Liver (tissue), 9 donors: ENCODE data around the gene RBPJ. TPM values are rescaled to one million over a fixed set of nuclear protein-coding genes. Genes with fewer than 3 reads are reported as not detected.

ENCODE experiments used
- DNase-seq: peaks from one replicate; pipeline ENCODE4 v3.0.0-alpha.2; 2017; ENCODE audit warnings: low spot score
- H3K27ac ChIP-seq, 2 donors: one replicate each; pipeline ENCODE4 v1.7.0; 2013; ENCODE audit warnings: inconsistent platforms in 2 of 2, low read length in 2 of 2, control low read depth in 1 of 2, low read depth in 1 of 2, mild to moderate bottlenecking in 1 of 2
- H3K27me3 ChIP-seq, 4 donors: one replicate each; pipeline versions ENCODE4 v1.6.1 to v1.7.0; 2013; ENCODE audit warnings: low read length in 3 of 4, inconsistent platforms in 1 of 4, mild to moderate bottlenecking in 1 of 4, moderate library complexity in 1 of 4; ENCODE audit not compliant: control insufficient read depth in 4 of 4, insufficient read depth in 4 of 4
- H3K36me3 ChIP-seq, 4 donors: one replicate each; pipeline versions ENCODE4 v1.6.1 to v1.7.0; 2013; ENCODE audit warnings: low read length in 3 of 4, mild to moderate bottlenecking in 3 of 4, low read depth in 1 of 4, moderate library complexity in 1 of 4; ENCODE audit not compliant: control insufficient read depth in 4 of 4, insufficient read depth in 3 of 4
- H3K4me1 ChIP-seq, 4 donors: one replicate each; pipeline versions ENCODE4 v1.6.1 to v1.7.0; 2013; ENCODE audit warnings: low read length in 3 of 4, mild to moderate bottlenecking in 3 of 4, moderate library complexity in 1 of 4; ENCODE audit not compliant: control insufficient read depth in 4 of 4, insufficient read depth in 4 of 4
- H3K4me3 ChIP-seq, 3 donors: one replicate each; pipeline versions ENCODE4 v1.6.1 to v1.7.0; 2013; ENCODE audit warnings: low read length in 3 of 3, control low read depth in 1 of 3, low read depth in 1 of 3, mild to moderate bottlenecking in 1 of 3
- H3K9ac ChIP-seq, 2 donors: one replicate each; pipeline ENCODE4 v1.7.0; 2013; ENCODE audit warnings: low read length in 2 of 2, mild to moderate bottlenecking in 2 of 2, moderate library complexity in 2 of 2, control low read depth in 1 of 2, low read depth in 1 of 2
- H3K9me3 ChIP-seq, 4 donors: one replicate each; pipeline versions ENCODE4 v1.6.1 to v1.7.0; 2013; ENCODE audit warnings: low read length in 3 of 4; ENCODE audit not compliant: control insufficient read depth in 4 of 4
- ATF3 ChIP-seq: IDR thresholded peaks from 2 replicates; pipeline ENCODE4 v1.6.1; 2016; ENCODE audit warnings: antibody characterized with exemption
- CTCF ChIP-seq: fragments of 150-350 bp; IDR thresholded peaks from 2 replicates; pipeline ENCODE4 v1.5.1; 2017; ENCODE audit warnings: improper control_type of control experiment, low read depth, low read length; ENCODE audit not compliant: missing input control
- EGR1 ChIP-seq, 2 donors: IDR thresholded peaks; 2 replicates each; pipeline ENCODE4 v1.6.1; 2016 to 2018; ENCODE audit warnings: antibody characterized with exemption in 2 of 2, low read depth in 2 of 2
- FOXA1 ChIP-seq: IDR thresholded peaks from 2 replicates; pipeline ENCODE4 v1.6.1; 2016; ENCODE audit warnings: antibody characterized with exemption
- FOXA2 ChIP-seq: IDR thresholded peaks from 2 replicates; pipeline ENCODE4 v1.6.1; 2016; ENCODE audit warnings: antibody characterized with exemption
- GABPA ChIP-seq, 2 donors: IDR thresholded peaks in 1 of 2; conservative IDR thresholded peaks in 1 of 2; 2 replicates each; pipeline ENCODE4 v1.6.1; 2016; ENCODE audit warnings: antibody characterized with exemption in 2 of 2, mild to moderate bottlenecking in 1 of 2, moderate library complexity in 1 of 2
- HNF4A ChIP-seq, 2 donors: conservative IDR thresholded peaks; 2 replicates each; pipeline ENCODE4 v1.6.1; 2016; ENCODE audit warnings: antibody characterized with exemption in 2 of 2, mild to moderate bottlenecking in 2 of 2
- HNF4G ChIP-seq: IDR thresholded peaks from 2 replicates; pipeline ENCODE4 v1.6.1; 2016; ENCODE audit warnings: antibody characterized with exemption
- JUND ChIP-seq, 2 donors: IDR thresholded peaks; 2 replicates each; pipeline ENCODE4 v1.6.1; 2016; ENCODE audit warnings: antibody characterized with exemption in 2 of 2
- MAX ChIP-seq: IDR thresholded peaks from 2 replicates; pipeline ENCODE4 v1.6.1; 2016; ENCODE audit warnings: antibody characterized with exemption
- NR2F2 ChIP-seq: IDR thresholded peaks from 2 replicates; pipeline ENCODE4 v1.6.1; 2016; ENCODE audit warnings: antibody characterized with exemption
- RAD21 ChIP-seq, 2 donors: IDR thresholded peaks; 2 replicates each; pipeline ENCODE4 v1.6.1; 2016; ENCODE audit warnings: antibody characterized with exemption in 2 of 2, mild to moderate bottlenecking in 2 of 2
- REST ChIP-seq: IDR thresholded peaks from 2 replicates; pipeline ENCODE4 v1.6.1; 2016; ENCODE audit warnings: antibody characterized with exemption, mild to moderate bottlenecking
- RXRA ChIP-seq, 2 donors: IDR thresholded peaks; 2 replicates each; pipeline ENCODE4 v1.6.1; 2017 to 2018; ENCODE audit warnings: antibody characterized with exemption in 2 of 2, mild to moderate bottlenecking in 1 of 2
- SP1 ChIP-seq: IDR thresholded peaks from 2 replicates; pipeline ENCODE4 v1.6.1; 2018; ENCODE audit warnings: antibody characterized with exemption, mild to moderate bottlenecking
- TAF1 ChIP-seq: conservative IDR thresholded peaks from 2 replicates; pipeline ENCODE4 v1.6.1; 2016; ENCODE audit warnings: antibody characterized with exemption, mild to moderate bottlenecking
- YY1 ChIP-seq: IDR thresholded peaks from 2 replicates; pipeline ENCODE4 v1.6.1; 2016; ENCODE audit warnings: antibody characterized with exemption, mild to moderate bottlenecking
- ZBTB33 ChIP-seq: IDR thresholded peaks from 2 replicates; pipeline ENCODE4 v1.6.1; 2016; ENCODE audit warnings: antibody characterized with exemption
- WGBS: extraction: QIAGEN DNeasy Blood & Tissue Kit; methylation state at CpG from one replicate; pipeline ENCODE4 v1.1.7; 2013; 5-methylcytosine and 5-hydroxymethylcytosine counted together
- polyA plus RNA-seq, 2 donors: library from polyadenylated mRNA; stranded (reverse) in 1 of 2; unstranded in 1 of 2; fragments of 200-250 nt in 1 of 2; fragments of >200 nt in 1 of 2; fragmentation: Nextera tagmentation in 1 of 2; extraction: Ambion mirVana in 1 of 2; gene quantifications; one replicate each; pipeline versions ENCODE4 v1.2.1 to v1.2.3, GENCODE V29; 2013 to 2015
- total RNA-seq, 2 donors: library from RNA; depleted of rRNA; stranded (reverse); fragments of >200 nt; gene quantifications; one replicate each; pipeline ENCODE4 v1.2.3, GENCODE V29; 2014
- donor health status: healthy.
- donor health status: healthy.
- donor health status: healthy.
- donor health status: healthy.
- donor health status: healthy.

RBPJ gene
- total and polyA plus RNA-seq, 4 donors: 8.0 to 32.2 (median 22.9) TPM

GRCh38 chr4:26450418-26450817 is 129.6 kb downstream of the RBPJ start:
- 89% methylated on average over 5 of the region's 5 CpGs for WGBS
- H3K4me1 ChIP-seq: no peaks in the 10 kb centered on the region
- DNase-seq: no peak
- TF ChIP-seq FOXA1 (no peak), HNF4G (no peak), REST (no peak), EGR1 (IDR thresholded peaks at IDR 0.05; ENCODE audit: low read depth in 2 of 2) (no peak), ZBTB33 (no peak)
- H3K36me3 ChIP-seq: no peaks in the 10 kb centered on the region
- H3K4me3 ChIP-seq: no peak overlapping the region
- H3K9ac ChIP-seq: no peak overlapping the region
- H3K27ac ChIP-seq: no peak overlapping the region
- no peaks in the 10 kb centered on the region for H3K27me3 ChIP-seq
- peaks cover 0 to 3% (median under 1%) of the 10 kb centered on the region in 4 donors for H3K9me3 ChIP-seq

GRCh38 chr4:26451597-26451996 is 130.8 kb downstream of the RBPJ start:
- no peak for DNase-seq
- TF ChIP-seq TAF1 (no peak), FOXA1 (no peak), YY1 (no peak), HNF4A (conservative IDR thresholded peaks at IDR 0.05) (no peak), NR2F2 (no peak), GABPA (IDR thresholded peaks at IDR 0.05 in 1 of 2, conservative IDR thresholded peaks at IDR 0.05 in 1 of 2) (no peak), HNF4G (no peak), JUND (IDR thresholded peaks at IDR 0.05) (no peak), ZBTB33 (no peak), ATF3 (no peak), MAX (no peak), FOXA2 (no peak), RXRA (IDR thresholded peaks at IDR 0.05) (no peak), REST (no peak), SP1 (no peak), CTCF (no peak), EGR1 (IDR thresholded peaks at IDR 0.05; ENCODE audit: low read depth in 2 of 2) (no peak), RAD21 (IDR thresholded peaks at IDR 0.05) (no peak)
- Histone ChIP-seq H3K4me3 (no peak overlapping the region), H3K27me3 (no peaks in the 10 kb centered on the region), H3K4me1 (no peaks in the 10 kb centered on the region), H3K36me3 (no peaks in the 10 kb centered on the region), H3K9ac (no peak overlapping the region), H3K27ac (no peak overlapping the region), H3K9me3 (peaks cover 0 to 3% (median under 1%) of the 10 kb centered on the region in 4 donors)
- WGBS: 70% methylated on average over 3 of the region's 3 CpGs
